Stimulated activated CD4-positive, alpha-beta T cell treated with anti-CD3 and anti-CD28 coated beads, Interleukin-12 subunit alpha, Interleukin-12 subunit beta, amount 100 ng/mL, for 48 hours (primary cell): ENCODE data around the gene SBF2.
A peak's percentile ranks its signal among the peaks of the same experiment; 100 is the strongest.

Source experiments
- DNase-seq, 3 donors: peaks; one replicate each; pipeline ENCODE4 v3.0.0-alpha.2; 2020; ENCODE audit warnings: low read depth in 2 of 3, low spot score in 1 of 3

The SBF2 gene

GRCh38 chr11:9787260-9787659 lies 506.8 kb downstream of the SBF2 start:
- no peak for DNase-seq

GRCh38 chr11:9784602-9785315 lies 509.3 kb downstream of the SBF2 start:
- DNase-seq = no peak

DNA sequence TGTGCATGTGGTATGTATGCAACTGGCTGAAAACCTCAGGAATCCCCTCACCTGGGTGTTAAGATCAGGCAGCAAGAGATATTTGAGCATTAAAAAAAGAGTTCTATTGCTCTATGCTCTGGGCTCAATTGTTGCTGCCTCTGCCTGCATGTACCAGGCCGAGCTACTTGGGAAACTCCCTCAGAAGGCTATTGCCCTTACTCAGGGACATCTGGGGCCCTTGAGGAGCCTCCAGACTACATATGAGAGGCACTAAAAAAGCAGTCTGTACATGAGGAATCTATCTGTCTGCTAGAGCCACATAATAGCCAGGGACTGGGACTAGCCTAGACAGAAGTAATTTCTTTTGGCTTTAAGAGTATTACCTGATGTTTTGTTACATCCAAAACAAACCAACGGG lies 510.0 kb downstream of the SBF2 start:
- DNase-seq = no peak

DNA sequence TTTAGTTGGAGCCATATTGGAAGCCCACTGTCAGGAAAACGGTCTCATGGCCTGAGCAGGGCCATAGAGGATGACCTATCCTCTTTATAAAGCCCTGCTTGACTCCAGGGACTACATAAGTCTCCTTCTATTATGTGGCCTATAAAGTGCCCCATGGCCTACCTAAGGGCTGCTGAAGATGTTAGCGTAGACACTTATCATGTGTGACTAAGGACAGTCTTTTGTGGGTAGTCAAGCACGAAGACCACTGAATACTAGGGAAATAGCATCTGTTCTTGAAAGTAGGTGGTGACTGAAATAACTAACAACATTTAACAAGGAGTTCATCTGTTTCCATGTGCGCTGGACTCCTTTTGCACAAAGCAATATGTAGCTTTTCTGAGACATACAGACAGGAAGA lies 513.1 kb downstream of the SBF2 start:
- DNase-seq = no peak

DNA sequence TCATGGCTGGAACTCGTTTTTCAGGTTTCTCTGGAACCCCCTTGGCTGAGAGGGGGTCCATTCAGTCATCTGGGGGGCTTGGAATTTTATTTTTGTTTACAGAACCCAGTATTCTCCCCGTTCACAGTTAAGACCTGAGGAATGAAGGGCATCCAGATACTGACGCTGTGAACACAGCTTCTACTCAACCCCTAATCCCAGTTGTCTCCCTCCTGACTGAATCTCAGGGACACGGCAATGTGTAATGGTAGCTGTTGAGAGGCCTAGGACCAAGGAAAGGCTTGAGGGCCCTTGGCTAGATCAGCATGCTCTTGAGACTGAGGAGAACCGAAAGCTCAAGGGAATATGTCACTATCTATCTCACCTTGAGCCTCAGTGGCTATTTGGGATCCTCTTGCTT lies 516.5 kb downstream of the SBF2 start:
- DNase-seq = no peak

GRCh38 chr11:9777066-9777465 lies 517.0 kb downstream of the SBF2 start:
- DNase-seq = no peak

DNA sequence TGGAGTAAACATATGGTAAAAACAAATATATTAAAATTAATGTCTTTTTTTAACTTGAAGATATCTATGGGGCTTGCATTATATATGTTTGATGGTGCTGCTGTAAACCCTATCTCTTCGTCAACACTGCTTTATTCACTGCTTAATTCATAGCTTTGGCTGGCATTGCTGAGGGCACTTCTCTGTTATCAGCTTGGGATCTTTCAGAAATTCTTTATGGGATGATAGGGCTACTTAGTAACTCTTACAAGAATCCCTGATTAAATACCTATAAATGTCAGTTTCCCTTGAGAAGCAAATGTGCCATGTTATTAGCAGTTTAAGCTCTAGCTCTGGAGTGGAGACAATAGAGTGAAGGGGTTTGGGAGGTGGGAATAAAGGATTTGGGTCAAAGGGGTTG lies 517.8 kb downstream of the SBF2 start:
- no peak for DNase-seq

- DNase-seq = no peak
Measured at GRCh38 chr11:9775398-9775779, 518.6 kb downstream of the SBF2 start.

GRCh38 chr11:9774591-9775397 lies 519.2 kb downstream of the SBF2 start:
- no peak for DNase-seq

DNA sequence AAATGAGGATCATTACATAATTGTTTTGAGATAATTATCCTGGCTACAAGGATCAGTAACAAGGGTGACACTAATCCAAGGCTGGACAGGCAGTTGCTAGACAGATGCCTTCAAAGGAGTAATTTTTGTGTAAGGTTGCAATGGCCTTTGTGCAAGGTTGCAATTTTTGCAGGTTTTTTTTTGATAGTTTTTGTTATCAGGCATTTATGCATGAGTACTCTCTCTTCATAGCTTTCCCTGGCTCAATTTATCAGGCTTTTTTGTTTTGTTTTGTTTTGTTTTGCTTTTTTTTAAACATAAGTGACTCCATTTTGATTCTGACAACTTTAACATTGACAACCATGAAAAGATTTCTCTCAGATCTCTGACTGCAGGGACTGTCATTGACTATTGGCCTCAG lies 519.9 kb downstream of the SBF2 start:
- DNase-seq = no peak

DNA sequence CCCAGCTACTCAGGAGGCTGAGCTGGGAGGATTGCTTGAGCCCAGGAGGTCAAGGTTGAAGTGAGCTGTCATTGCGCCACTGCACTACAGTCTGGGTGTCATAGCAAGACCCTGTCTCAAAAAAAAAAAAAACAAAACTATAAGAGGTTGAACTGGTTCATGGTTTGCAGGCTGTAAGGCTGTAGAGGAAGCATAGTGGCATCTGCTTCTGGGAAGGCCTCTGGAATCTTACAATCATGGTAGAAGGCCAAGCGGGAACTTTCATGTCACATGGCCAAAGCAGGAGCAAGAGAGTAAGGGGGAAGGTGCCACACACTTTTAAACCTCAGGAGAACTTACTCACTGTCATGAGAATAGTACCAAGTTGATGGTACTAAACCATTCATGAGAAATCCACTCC lies 520.5 kb downstream of the SBF2 start:
- no peak for DNase-seq

GRCh38 chr11:9772218-9772617 lies 521.8 kb downstream of the SBF2 start:
- DNase-seq = no peak

GRCh38 chr11:9771071-9771511 lies 522.9 kb downstream of the SBF2 start:
- no peak for DNase-seq

- no peak for DNase-seq
Measured at GRCh38 chr11:9769621-9770020, 524.4 kb downstream of the SBF2 start.

- DNase-seq = no peak
Measured at GRCh38 chr11:9765320-9766101, 528.5 kb downstream of the SBF2 start.

GRCh38 chr11:9763301-9763700 lies 530.7 kb downstream of the SBF2 start:
- DNase-seq = no peak

DNA sequence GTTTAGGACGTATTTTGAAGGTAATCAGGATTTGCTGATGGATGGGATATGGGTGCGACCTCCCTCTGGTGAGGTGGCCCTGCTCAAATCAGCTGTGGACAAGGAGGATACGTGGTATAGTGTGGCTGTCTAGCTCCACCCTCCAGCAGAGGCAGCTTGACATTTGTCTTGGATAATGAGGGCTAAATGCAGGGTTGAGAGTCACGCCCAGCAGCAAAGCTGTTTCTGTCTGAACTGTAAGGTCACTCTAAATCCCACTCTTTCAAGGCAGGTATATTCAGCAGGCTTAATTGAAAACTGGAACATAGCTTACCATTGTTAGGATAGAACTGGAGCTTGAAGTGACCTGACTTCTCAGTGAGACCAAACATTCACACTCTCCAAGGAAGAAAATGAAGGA lies 531.5 kb downstream of the SBF2 start:
- no peak for DNase-seq

- DNase-seq = no peak
Measured at GRCh38 chr11:9761441-9761945, 532.5 kb downstream of the SBF2 start.

GRCh38 chr11:9760193-9760575 lies 533.8 kb downstream of the SBF2 start:
- DNase-seq = no peak

- peak; percentile 87 to 96 (median 88) for DNase-seq
Measured at GRCh38 chr11:9759519-9760192, 534.4 kb downstream of the SBF2 start.
